Superior temporal gyrus (tissue), 1 donor: ENCODE data around the gene BTBD7.

Experiments used
- DNase-seq: peaks from one replicate; pipeline ENCODE4 v3.0.0-alpha.2; 2016; ENCODE audit errors: extremely low spot score

The BTBD7 gene

DNA sequence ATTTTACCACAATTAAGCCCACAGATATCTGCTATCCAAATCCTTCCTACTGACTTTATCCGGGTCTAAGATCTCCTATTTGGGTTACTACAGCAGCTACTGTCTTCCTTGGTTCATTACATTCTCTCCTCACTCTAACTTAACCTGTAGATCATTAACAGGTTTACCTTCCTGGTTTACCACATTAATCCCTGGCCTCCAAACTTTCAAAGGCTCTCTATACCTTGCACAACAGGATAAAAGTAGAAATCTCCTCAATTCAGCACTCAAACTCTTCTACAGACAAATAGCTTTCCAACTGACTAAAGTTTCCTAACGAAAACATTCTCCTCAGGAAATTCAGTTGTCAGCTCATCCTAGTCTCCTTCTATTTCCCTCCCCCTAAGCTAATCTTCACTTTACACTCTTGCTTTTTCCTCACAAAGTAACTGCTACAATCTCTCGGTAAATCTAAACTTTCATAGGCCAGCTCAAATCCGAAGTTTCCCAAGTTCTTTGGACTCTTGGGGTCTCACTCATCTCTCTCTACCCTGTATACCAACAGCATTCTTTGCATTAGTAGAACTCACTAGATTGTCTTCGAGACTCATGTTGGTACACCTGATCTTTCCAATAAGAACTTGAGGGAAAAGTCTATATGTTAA is 2.7 kb downstream of the BTBD7 start:
- DNase-seq = no peak

DNA sequence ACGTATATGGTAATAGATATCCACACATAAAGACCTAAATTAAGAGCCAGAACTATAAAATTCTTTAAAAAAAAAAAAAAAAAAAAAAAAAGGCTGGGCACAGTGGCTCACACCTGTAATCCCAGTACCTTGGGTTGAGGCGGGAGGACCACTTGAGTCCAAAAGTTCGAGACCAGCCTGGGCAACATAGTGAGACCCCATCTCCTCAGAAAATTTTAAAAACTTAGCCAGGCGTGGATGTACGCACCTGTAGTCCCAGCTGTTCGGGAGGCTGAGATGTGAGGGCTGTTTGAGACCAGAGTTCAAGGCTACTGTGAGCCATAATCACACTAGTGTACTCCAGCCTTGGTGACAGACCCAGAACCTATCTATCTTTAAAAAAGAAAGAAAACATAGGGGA is 4.3 kb downstream of the BTBD7 start:
- no peak for DNase-seq

DNA sequence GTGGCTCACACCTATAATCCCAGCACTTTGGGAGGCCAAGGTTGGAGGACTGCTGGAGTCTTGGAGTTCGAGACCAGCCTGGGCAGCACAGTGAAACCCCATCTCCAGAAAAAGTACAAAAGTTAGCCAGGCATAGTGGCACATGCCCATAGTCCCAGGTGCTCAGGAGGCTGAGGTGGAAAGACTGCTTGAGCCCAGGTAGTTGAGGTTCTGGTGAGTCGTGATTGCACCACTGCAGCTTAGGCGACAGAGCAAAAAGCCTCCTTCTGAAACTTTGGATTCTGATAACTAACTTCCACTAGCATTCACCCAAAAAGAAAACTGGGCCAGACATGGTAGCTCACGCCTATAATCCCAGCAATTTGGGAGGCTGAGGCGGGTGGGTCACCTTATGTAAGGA is 6.6 kb downstream of the BTBD7 start:
- no peak for DNase-seq

DNA sequence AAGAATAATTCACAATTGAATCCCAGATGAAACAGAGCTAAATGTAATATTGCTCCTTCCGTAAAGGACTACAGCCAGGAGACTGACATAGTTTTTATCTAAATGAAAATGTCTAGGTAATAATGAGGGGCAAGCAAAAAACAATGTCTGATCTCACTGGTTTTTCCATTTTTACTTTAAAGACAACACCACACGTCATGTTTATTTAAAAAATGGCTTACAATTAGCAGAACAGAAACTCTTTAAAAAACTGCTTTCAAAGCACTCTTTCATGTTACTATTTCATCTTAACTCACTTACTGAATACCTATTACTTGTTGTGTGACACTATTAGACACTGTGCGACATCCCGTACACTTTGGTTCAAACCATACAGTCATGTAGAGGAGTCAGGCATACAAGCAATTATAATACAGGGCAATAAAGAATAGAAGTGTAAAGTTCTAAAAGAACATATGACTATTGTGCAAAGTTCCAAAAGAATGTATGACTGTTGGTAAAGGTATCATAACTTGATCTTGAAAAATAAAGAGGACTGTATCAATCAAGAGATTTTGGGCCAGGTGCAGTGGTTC is 9.1 kb downstream of the BTBD7 start:
- no peak for DNase-seq

DNA sequence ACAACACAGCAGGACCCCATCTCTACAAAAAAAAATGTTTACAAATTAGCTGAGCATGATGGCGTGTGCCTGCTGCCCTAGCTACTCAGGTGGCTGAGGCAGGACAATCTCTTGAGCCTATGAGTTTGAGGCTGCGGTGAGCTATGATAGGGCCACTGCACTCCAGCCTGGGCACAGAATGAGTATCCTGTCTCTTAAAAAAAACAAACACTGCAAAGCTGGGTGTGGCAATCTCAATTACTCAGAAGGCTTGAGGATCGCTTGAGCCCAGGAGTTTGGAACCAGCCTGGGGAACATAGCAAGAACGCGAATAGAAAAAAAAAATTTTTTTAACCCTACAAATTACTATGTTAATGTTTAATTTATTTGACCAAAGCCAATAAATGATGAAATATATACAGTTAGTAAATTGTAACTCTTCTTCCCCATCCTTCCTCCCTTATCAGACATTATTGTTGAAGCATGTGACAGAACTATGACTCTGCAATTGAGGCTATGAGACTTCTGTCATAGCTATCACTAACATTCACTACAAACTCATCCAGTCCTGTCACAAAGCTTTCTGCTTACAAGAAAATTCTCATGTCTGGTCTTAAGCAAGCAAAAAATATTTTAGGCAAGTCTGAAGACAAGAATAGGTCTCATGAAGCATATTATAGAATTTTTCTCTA is 9.8 kb downstream of the BTBD7 start:
- DNase-seq = no peak

DNA sequence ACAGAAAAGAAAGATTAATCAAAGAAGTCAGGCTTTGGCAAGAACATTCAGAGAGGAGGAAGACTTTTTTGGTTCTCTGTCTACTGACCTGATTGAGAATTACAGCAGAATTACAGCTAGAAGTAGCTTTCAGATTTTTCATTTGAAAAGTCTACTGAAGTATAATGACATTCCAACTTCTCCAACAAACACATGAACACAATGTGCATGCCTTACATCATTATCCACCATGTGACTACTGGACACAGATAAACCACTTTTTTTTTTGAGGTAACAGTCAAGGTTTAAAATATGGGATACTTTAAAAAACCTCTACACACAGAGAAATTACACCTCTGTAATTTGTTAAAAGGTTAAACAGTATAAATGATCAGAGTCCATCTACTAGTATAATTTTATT is 12.3 kb downstream of the BTBD7 start:
- DNase-seq = no peak

DNA sequence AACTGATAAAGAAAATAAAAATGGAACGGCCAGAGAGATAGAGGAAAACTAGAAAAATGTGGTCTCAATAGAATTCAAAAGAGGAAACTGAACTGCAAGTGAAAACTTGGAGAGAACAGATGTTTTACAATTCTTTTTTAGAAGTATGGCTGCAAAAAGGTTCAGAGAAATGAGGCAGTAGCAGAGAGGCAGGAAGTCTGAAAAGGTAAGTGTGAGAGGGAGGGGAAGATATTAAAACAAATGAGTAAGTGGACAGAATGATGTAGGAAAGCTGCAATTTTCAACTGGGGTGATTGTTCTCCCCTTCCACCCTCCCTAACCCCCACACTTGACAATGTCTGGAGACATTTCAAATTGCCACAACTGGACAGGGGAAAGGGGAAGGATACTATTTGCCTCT is 12.9 kb downstream of the BTBD7 start:
- no peak for DNase-seq

DNA sequence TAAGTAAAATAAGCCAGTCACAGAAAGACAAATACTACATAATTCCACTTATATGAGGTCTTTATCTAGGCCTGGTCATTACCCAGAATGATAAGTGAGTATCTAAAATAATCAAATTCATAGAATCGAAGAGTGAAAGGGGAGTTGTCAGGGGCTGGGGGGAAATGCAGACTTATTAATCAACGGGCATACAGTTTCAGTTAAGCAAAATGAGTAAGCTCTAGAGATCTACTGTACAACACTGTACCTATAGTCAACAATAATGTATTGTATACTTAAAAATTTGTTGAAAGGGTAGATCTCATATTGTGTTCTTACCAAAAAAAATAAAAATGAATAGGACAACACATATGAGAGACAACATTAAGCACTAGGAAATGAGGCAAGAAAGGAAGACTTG is 13.3 kb downstream of the BTBD7 start:
- no peak for DNase-seq

DNA sequence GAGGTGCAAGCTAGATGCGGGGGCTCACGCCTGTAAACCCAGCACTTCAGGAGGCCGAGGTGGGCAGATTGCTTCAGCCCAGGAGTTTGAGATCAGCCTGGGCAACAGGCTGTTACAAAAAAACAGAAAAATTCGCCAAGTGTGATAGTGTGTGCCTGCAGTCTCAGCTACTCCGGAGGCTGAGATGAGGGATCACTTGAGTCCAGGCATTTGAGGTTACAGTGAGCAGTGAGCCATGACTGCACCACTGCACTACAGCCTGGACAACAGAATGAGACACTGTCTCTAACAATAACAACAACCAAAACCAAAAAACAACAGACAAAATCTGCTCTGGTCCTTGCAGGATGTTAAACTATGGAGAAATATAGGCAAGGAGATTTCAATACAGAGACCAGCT is 13.9 kb downstream of the BTBD7 start:
- DNase-seq = no peak

DNA sequence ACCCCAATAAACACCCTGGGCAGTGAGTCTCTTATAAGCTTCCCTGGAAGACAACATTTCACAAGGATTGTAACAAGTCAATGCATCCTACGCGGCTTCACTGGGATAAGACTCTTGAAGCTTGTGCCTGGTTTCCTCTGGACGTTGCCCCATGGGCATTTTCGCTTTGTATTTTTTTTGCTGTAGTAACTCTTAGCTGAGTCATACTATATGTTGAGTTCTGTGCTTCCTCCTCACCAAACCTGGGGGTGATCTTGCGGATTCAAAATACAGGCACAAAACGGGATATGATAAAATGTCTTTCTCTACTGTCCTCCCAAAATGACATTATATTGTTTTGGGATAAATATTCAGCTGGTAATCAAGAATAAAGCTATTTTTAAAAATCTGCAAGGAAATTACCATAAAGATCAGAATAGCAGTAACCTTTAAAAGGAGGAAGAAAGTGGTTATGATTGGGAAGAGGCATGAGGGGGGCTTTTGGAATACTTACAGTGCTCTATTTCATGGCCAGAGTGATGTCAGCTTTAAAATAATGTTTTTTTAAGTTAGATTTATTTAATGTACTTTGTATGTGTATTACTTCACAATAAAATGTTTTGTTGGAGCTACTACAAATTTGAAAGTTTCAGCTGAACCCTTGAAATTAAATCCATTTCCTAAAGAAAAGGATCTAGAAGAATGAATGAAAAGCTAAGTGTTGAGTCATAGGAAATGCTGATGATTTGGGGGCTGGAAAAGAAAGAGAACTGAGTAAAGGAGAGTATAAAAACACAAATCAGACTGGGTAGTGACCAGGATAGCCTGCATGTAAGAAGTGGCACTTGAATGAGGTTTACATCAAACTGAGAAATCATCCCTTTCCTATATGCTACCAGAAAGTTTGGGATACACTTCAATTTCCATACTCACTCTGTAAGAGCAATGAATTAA is 14.7 kb downstream of the BTBD7 start:
- DNase-seq = no peak

DNA sequence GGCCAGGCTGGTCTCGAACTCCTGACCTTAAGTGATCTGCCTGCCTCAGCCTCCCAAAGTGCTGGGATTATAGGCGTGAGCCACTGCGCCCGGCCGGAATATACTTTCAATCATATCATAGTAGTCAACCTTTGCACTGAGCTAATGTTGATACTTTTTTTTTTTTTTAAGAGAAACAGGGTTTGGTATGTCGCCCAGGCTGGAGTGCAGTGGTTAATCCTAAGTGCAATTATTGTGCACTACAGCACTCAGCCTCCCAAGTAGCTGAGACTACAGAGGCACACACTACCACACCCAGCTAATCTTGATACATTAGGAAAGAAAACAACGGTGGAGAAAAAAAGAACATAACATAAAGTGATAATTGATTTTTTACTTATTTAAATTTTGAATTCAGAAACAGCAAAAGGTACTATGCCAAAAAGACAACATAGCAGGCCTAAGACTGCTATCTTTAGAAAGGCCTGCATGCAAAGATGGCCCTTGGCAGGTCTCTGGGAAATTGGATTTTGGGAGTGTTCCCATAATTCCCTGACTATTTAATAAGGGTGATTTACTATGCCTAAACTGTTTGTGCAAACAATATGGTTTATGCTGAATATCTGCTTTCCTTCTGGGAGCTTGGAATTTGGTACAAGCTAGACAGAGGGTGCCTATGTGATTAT is 15.5 kb downstream of the BTBD7 start:
- no peak for DNase-seq

DNA sequence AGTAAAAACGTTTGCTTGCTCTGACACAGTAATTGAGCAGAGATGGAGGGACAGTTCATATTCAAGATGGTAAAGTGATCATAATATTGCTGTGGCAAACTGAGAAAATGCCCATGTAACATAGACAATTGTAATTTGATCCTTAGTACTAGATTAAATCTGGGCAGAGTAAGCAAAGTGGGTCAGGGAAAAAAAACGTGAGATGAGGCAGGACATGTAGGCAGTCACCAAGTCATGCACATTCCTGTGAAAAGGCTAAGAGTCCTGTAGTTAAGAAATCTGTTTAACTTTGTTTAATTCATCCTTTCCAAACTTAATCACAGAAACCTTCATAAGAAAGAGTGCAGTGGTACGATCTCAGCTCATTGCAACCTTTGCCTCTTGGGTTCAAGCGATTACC is 16.1 kb downstream of the BTBD7 start:
- no peak for DNase-seq

DNA sequence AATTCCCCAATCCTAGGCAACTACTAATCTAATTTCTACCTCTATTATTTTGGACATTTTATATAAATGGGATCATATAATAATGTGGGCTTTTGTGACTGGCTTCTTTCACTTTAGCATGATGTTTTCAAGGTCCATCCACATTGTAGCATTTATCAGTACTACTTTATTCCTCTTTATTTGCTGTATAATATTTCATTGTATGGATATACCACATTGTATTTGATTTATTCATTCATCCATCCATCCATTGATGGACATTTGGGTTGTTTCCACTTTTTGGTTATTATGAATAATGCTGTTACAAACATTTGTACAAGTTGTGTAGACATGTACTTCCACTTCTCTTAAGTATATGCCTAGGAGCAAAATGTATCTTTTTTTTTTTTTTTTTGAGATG is 17.3 kb downstream of the BTBD7 start:
- no peak for DNase-seq

DNA sequence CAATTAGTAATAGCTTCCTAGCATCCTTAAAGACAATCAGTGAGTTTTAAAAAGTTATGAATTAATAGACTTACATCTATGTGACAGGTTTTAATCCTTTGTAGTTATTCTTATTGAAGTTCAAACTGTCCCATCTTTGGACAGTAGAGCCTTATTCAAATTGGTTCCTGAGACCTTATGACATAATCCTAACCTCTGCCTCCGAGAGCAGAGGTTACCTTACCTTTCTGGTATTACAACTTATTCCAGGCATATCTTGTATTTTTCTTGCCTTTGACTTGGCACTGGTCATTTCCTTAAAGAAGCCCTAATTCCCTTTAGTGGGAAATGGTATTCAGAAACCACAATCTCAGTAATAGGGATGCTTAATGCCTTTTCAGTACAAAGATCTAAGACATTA is 21.8 kb downstream of the BTBD7 start:
- DNase-seq = no peak

DNA sequence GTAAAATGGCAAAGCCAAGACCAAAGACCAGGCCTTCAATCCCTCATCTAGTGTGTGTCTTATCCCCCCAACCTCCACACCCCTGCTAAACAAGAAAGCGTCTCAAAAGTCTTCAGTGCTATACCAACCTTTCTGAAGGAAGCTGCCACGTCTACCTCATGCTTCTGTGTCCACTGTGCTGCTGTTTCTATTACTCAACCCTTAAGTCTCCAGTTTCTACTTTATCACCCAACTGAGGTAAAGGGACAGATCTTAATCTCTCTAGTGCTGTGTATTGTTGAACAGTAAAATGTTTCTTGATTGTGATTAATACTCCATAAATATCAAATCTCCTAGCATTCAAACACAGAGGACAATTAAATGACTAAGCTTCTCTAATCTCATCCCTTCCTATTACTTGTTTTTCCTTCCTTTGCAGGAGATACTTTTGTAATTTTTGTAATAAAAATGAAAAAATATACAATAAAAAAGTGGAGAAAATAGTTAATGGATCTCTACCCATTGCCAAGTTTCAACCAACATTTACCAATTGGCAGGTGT is 23.3 kb downstream of the BTBD7 start:
- no peak for DNase-seq

DNA sequence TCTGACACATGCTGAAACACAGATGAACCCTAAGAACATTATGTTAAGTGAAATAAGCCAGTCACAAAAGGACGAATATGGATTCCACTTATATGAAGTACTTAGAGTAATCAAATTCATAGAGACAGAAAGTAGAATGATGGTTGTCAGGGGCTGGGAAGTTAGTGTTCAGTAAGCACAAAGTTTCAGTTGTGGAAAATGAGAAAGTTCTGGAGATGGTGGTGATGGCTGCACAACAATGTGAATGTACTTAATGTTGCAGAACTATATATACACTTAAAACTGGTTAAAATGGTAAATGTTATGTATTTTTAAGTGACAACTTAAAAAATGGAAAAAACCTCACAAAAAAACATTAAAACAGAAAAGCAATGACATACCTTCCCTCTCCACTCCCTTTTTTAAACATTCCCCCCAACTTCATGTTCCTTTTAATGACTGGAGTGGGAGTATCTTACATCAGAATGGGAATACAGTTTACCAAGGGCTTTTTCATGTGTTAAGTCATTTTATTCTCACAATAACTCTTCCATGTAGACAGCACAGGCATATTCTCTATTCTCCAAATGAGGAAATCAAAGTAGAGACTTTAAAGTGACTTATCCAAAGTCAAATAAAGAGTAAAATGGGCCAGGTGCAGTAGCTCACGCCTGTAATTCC is 24.0 kb downstream of the BTBD7 start:
- no peak for DNase-seq

DNA sequence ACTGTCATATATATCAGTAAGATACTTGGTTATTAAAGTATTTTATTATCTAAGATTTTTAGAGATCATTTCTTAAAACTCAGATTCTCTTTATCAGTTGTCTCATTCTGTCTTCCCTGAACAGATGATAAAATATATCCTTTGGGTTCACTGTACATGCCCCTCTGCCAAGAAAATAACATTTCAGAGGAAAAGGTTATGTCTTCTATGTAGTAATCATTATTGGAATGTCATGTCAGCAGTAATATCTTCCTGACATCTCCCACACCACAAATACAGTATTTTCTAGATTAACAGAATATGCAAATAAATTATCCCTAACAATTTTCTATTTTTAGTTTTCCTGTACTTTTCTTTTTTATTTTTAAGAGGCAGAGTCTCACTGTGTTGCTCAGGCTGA is 26.0 kb downstream of the BTBD7 start:
- DNase-seq = no peak

DNA sequence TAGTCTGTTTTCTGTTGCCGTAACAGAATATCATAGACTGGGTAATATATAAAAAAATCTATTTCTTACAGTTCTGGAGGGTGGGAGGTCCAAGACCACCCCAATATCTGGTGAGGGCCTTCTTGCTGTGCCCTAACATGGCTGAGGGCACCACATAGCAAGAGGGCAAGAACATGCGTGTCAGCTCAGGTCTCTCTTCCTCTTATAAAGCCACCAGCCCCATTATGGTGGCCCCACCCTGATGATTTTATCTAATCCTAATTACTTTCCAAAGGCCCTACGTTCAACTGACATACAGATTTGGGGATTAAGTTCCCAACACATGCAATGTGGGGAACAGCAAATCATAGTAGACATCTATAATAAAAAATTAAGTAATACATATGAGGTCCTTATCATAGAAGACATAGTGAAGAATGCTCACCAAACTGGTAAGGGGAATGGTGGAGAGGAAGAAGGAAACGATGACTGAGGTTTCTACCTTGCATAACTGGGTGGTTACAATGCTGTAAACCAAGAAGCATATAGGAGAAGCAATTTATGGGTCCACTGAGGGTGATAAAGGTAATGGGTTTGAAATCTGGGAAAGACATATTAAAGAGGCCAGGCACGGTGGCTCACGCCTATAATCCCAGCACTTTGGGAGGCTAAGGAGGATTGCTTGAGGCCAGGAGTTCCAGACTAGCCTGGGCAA is 27.0 kb downstream of the BTBD7 start:
- no peak for DNase-seq

DNA sequence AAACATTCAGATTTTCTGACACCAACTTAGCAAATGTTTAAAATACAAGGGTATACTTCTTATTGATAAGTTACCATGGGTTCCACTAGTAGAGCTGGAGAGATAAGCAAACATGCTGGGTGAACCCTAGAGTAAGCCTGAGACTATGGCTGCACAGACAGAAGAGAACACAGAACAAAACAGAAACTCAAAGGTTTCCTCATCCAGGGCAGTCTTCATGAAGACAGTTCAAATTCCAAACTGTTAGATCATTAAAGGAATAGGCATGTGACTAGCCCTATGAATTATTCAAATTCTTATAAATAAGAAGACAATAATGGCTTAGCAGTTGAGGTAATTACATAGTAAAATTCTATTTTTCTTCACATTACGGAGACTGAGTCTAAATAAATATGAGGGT is 28.1 kb downstream of the BTBD7 start:
- DNase-seq = no peak

DNA sequence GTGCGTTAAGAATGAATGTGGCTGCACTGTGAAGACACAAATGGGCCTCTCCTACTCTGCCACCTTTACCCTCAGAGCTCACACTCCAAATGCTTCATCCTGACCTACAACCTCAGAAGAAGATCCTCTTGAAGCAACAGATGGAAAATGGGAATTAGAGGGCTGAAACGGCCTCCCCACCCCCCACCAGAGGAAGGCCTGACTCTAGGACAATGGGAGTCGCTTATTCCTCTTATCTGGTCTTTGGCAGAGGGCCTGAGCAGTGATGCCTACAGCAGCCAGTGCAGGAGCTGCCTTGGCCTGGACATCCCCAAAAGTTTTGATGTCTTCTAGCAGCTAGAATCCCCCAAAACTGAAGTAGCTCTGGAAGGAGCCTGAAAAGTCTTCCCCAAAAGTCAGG is 29.2 kb downstream of the BTBD7 start:
- peak; percentile 54 for DNase-seq
